GM20000 (cell line): ENCODE results near the gene DNAJB1.
"Not testable (repeated sequence)": the region's sequence is repeated elsewhere in the genome, so short reads cannot be mapped to it uniquely, and the experiment has no call there.

Source experiments
- DNase-seq: peaks from one replicate; pipeline ENCODE4 v3.0.0; 2012; ENCODE audit warnings: low spot score
- TF ChIP-seq, protein P1 (sequence below): IDR thresholded peaks from 2 replicates; pipeline ENCODE4 v1.5.1; 2012; ENCODE audit warnings: mild to moderate bottlenecking, control low read depth; ENCODE audit errors: extremely low read depth, missing control alignments

Gene DNAJB1

DNA sequence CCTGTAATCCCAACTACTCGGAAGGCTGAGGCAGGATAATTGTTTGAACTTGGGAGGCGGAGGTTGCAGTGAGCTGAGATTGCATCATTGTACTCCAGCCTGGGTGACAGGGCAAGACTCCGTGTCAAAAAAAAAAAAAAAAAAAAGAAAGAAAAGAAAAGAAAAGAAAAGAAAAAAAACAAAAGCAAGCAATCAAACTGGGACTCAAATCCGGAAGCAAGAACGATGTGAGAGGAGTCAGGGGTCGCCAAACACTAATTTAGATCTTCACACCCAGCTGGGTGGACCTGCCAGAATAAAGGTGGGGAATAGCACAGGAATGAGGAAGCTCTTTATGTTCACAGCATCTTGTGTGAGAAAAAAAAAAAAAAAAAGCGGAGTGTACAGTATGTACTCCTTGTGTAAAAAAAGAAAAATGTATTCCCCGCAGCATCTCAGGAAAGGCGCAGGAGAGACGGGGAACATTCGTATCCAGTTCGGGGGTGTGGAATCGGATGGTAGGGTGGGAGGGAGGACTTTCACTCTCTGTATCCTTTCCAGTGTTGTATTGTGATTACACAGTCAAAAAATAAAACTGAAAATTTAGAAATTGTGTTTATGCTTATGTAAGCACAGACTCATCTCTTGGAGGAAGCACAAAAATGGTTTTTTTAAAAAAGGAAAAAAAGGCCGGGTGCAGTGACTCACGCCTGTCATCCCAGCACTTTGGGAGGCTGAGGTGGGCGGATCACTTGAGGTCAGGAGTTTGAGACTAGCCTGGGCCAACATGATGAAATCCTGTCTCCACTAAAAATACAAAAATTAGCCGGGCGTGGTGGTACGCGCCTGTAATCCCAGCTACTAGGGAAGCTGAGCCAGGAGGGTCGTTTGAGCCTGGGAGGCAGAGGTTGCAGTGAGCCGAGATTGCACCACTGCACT lies 7.6 kb downstream of the DNAJB1 start:
- DNase-seq, result no peak
- TF ChIP-seq, protein P1, sequence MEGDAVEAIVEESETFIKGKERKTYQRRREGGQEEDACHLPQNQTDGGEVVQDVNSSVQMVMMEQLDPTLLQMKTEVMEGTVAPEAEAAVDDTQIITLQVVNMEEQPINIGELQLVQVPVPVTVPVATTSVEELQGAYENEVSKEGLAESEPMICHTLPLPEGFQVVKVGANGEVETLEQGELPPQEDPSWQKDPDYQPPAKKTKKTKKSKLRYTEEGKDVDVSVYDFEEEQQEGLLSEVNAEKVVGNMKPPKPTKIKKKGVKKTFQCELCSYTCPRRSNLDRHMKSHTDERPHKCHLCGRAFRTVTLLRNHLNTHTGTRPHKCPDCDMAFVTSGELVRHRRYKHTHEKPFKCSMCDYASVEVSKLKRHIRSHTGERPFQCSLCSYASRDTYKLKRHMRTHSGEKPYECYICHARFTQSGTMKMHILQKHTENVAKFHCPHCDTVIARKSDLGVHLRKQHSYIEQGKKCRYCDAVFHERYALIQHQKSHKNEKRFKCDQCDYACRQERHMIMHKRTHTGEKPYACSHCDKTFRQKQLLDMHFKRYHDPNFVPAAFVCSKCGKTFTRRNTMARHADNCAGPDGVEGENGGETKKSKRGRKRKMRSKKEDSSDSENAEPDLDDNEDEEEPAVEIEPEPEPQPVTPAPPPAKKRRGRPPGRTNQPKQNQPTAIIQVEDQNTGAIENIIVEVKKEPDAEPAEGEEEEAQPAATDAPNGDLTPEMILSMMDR, result no peak

DNA sequence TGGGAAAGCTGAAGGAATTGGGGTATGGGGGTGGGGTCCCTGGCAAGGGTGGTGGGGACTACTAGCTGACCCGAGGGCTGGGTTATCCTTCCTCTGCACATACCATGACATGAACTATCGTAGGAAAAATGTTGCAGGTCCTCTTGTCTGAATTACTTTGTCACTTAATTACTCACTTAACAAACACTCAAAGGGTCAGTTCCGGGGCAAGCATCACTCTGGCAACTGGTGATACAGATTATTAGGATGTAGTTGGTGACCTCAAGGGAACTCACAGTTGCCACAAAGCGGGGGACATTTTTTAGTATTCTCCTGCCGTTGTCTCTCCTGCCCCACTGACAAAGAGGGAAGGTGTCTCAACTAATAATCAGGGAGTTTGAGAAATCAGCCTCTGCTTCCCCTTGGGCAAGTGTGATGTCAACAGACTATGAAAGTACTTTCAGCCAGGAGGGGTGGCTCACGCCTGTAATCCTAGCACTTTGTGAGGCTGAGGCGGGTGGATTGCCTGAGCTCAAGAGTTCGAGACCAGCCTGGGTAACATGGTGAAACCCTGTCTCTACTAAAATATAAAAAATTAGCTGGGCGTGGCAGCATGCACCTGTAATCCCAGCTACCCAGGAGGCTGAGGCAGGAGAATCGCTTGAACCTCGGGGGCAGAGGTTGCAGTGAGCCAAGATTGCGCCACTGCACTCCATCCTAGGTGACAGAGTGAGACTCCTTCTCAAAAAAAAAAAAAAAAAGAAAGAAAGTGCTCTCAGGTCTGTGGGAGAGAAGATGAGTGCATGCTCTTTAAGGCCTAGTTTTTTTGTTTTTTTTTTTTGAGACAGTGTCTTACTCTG lies 10.3 kb downstream of the DNAJB1 start:
- DNase-seq, result no peak

DNA sequence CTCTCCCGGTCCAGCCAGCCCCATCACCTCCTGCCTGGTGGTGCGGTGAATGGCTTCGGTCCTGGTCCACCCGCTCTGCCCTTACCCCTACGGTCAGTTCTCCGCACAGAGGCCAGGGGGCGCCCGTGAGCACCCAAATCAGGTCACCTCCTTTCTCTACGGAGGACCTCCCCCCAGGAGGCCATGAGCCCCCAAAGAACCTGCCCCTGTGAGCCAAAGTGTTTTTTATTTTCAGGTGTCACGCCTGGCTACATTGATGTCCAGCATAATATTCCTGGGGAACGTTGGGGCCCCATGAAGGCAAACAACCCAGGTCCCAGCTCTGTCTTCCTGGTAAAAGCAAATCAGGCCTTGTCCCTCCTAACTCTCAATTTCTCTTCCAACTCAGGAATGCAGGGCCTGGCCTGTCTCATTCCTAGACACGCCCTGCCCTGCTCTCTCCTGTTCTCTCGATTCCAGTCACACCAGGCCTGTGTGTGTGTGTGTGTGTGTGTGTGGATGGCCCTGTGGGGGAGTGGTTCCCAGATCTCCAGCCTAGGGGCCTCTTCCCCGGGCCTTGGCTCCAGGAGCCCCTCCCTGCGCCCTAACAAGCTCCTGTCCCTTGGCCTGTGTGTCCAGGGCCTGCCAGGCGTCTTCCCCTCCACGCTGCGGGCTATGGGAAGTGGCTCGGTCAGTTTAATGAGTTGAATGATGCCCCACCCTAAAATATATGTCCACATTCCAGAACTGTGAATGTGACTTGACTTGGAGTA lies 12.5 kb downstream of the DNAJB1 start:
- DNase-seq, result peak; percentile 85

More for the DNA sequence above, 10.3 kb downstream of the DNAJB1 start:
- TF ChIP-seq, protein P1, result no peak

DNA sequence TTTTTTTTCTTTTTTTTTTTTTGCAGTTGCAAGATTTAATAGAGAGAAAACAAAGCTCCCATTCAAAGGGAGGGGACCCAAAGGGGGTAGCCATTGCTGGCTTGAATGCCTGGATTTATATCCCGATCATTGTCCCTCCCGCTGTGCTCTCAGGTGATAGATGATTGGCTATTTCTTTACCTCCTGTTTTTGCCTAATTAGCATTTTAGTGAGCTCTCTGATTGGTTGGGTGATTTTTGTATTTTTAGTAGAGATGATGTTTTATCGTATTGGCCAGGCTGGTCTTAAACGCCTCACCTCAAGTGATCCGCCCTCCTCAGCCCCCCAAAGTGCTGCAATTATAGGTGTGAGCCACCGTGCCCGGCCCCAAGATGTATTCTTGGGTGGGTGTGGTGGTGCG lies 13.6 kb downstream of the DNAJB1 start:
- DNase-seq, result not testable (repeated sequence)

More for the DNA sequence above, 12.5 kb downstream of the DNAJB1 start:
- TF ChIP-seq, protein P1, result peak; percentile 57

DNA sequence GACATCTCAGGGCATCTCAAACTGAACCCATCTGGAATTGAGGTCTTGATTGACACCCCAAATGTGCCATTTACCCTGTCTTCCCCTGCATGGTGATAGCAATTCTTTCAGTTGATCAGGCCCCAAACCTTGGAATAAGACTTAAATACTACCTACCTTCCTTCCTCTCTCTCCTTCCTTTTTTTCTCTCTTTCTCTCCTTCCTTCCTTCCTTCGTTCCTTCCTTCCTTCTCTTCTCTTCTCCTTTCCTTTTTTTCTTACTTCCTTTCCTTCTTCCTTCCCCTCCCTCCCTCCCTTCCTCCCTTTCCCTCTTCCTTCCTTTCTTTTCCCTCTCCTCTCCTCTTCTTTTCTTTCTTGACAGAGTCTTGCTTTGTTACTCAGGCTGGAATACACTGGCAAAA lies 14.9 kb downstream of the DNAJB1 start:
- TF ChIP-seq, protein P1, result no peak
- DNase-seq, result no peak

DNA sequence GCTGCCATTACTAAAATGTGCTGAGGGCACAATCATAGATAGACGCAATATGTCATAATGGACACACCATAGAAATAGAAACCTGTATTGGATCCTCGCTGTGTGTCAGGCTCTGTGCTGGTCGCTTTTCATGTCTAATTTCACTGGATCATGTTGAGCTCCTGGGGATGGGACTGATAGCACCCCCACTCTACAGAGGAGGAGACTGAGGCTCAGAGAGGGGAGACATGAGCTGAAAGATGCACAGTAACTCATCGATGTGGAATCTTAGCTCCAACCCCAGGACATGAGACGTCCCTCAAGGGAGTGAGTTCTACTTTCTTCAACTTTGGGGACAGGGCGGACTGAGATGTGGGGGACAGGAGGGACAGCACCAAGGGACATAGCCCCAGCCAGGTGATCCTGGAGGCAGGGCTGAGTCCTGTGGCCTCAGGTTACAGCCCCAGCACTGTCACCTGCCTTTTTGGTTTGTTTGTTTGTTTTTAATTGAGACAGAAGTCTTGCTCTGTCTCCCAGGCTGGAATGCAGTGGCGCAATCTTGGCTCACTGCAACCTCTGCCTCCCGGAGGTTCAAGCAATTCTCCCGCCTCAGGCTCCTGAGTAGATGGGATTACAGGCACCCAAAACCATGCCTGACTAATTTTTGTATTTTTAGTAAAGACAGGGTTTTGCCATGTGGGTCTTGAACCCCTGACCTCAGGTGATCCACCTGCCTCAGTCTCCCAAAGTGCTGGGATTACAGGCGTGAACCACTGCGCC lies 15.7 kb downstream of the DNAJB1 start:
- DNase-seq, result no peak

More for the DNA sequence above, 15.7 kb downstream of the DNAJB1 start:
- TF ChIP-seq, protein P1, result no peak
